ENCODE data around the gene USP31. TPM values are rescaled to one million over a fixed set of nuclear protein-coding genes. Genes with fewer than 3 reads are reported as not detected.

The USP31 gene
- polyA plus RNA-seq, 1 experiment = 4.7 TPM

- Histone ChIP-seq H3K4me3 (ENCODE audit: low read depth, low read length) (no peak overlapping the region), H3K27me3 (ENCODE audit: control insufficient read depth, insufficient read depth, low read length) (no peaks in the 10 kb centered on the region), H3K27ac (ENCODE audit: low read depth, low read length) (no peak overlapping the region), H3K9me3 (ENCODE audit: control insufficient read depth, insufficient read depth, low read length) (no peaks in the 10 kb centered on the region)
- TF ChIP-seq CTCF (IDR thresholded peaks at IDR 0.05; ENCODE audit: low read depth, low read length) = no peak
- no peak for DNase-seq (ENCODE audit: low read depth, low spot score)
- POLR2A ChIA-PET = no interaction called here
- CTCF ChIA-PET = interaction anchor here (0.7 to 2.1 kb wide), 4 partner anchors 10 to 366 kb away, joined by 3 to 13 read pairs (median 3); no protein-coding TSS in a partner anchor
These were observed 87.6 kb downstream of the USP31 start for GRCh38 chr16:23061669-23062068.

GRCh38 chr16:23060458-23061320 lies 88.6 kb downstream of the USP31 start:
- POLR2A ChIA-PET = no interaction called here

GRCh38 chr16:23059433-23059832 lies 89.8 kb downstream of the USP31 start:
- Histone ChIP-seq H3K4me3 (ENCODE audit: low read depth, low read length) (no peak overlapping the region), H3K9me3 (ENCODE audit: control insufficient read depth, insufficient read depth, low read length) (no peaks in the 10 kb centered on the region), H3K27ac (ENCODE audit: low read depth, low read length) (no peak overlapping the region), H3K27me3 (ENCODE audit: control insufficient read depth, insufficient read depth, low read length) (no peaks in the 10 kb centered on the region)
- ChIA-PET CTCF (interaction anchor here (1.7 to 2.1 kb wide), 3 partner anchors 12 to 375 kb away, joined by 4 to 22 read pairs (median 17); no protein-coding TSS in a partner anchor), POLR2A (no interaction called here)
- TF ChIP-seq CTCF (IDR thresholded peaks at IDR 0.05; ENCODE audit: low read depth, low read length) = no peak
- no peak for DNase-seq (ENCODE audit: low read depth, low spot score)

More at GRCh38 chr16:23060458-23061320, 88.6 kb downstream of the USP31 start:
- no peak overlapping the region for H3K4me3 ChIP-seq (ENCODE audit: low read depth, low read length)
- no peaks in the 10 kb centered on the region for H3K27me3 ChIP-seq (ENCODE audit: control insufficient read depth, insufficient read depth, low read length)
- CTCF ChIA-PET = interaction anchor here (0.6 to 2.1 kb wide), 14 partner anchors 10 to 374 kb away, joined by 3 to 22 read pairs (median 4); no protein-coding TSS in a partner anchor
- no peak overlapping the region for H3K27ac ChIP-seq (ENCODE audit: low read depth, low read length)
- peak; percentile 88 for TF ChIP-seq CTCF (IDR thresholded peaks at IDR 0.05; ENCODE audit: low read depth, low read length)
- DNase-seq (ENCODE audit: low read depth, low spot score) = peak; percentile 47
- H3K9me3 ChIP-seq (ENCODE audit: control insufficient read depth, insufficient read depth, low read length) = no peaks in the 10 kb centered on the region

- H3K4me3 ChIP-seq (ENCODE audit: low read depth, low read length) = no peak overlapping the region
- CTCF ChIA-PET = interaction anchor here (0.6 kb wide), 1 partner anchor 25 kb away, joined by 5 read pairs; no protein-coding TSS in a partner anchor
- no peak for TF ChIP-seq CTCF (IDR thresholded peaks at IDR 0.05; ENCODE audit: low read depth, low read length)
- DNase-seq (ENCODE audit: low read depth, low spot score) = no peak
- H3K27ac ChIP-seq (ENCODE audit: low read depth, low read length) = no peak overlapping the region
- H3K9me3 ChIP-seq (ENCODE audit: control insufficient read depth, insufficient read depth, low read length) = no peaks in the 10 kb centered on the region
- no peaks in the 10 kb centered on the region for H3K27me3 ChIP-seq (ENCODE audit: control insufficient read depth, insufficient read depth, low read length)
- POLR2A ChIA-PET = no interaction called here
These were observed 90.7 kb downstream of the USP31 start for GRCh38 chr16:23058576-23058975.

GRCh38 chr16:23057013-23057596 lies 92.1 kb downstream of the USP31 start:
- ChIA-PET CTCF (interaction anchor here (0.6 to 1.8 kb wide), 3 partner anchors 18 to 954 kb away, joined by 4 to 5 read pairs (median 4); no protein-coding TSS in a partner anchor), POLR2A (no interaction called here)
- Histone ChIP-seq H3K9me3 (ENCODE audit: control insufficient read depth, insufficient read depth, low read length) (no peaks in the 10 kb centered on the region), H3K4me3 (ENCODE audit: low read depth, low read length) (no peak overlapping the region), H3K27ac (ENCODE audit: low read depth, low read length) (no peak overlapping the region), H3K27me3 (ENCODE audit: control insufficient read depth, insufficient read depth, low read length) (peaks cover 6% of the 10 kb centered on the region)
- no peak for DNase-seq (ENCODE audit: low read depth, low spot score)
- TF ChIP-seq CTCF (IDR thresholded peaks at IDR 0.05; ENCODE audit: low read depth, low read length) = no peak

Data from AG04450 (cell line).